ENCODE data around the gene NCF4. TPM values are rescaled to one million over a fixed set of nuclear protein-coding genes. Genes with fewer than 3 reads are reported as not detected.

Gene NCF4
- total RNA-seq: not detected in 2 replicates

DNA sequence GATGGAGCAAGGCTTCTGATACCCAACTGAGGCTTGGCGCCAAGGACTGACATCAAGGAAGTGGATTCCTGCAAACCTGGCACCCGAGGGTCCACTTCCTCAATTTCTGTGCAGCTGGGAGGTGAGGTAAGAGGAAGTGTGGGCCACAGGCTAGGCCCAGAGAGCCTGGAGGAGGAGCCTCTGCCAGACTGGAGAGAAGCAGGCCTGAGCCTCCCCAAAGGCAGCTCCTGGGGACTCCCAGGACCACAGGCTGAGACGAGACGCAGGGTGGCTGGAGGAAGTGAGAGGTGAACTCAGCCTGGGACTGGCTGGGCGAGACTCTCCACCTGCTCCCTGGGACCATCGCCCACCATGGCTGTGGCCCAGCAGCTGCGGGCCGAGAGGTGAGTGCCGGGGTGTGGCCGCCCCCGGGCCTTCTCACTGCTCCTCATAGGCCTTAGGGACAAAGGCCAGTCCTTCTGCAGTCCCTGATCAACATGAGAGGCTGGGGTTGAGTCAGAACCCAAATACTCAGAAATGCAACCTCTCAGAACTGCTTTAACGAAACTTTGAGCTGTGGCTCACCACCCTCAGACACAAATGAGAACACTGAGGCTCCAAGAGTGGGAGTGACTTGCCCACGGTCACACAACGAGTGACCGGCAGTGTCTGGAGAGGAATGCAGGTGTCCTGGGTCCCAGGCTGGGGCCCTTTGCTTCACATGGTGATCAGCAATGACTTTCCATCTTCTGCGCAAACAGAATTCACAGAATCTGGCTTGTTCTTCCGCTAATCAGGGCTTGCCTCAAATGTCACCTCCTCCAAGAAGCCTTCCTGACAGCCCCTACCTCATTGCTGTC is at the start of gene NCF4:
Gene NCF4 (plus strand): TSS at position 186 of the 839 bp plus-strand sequence. CDS start 166 bp downstream, at position 352.

DNA sequence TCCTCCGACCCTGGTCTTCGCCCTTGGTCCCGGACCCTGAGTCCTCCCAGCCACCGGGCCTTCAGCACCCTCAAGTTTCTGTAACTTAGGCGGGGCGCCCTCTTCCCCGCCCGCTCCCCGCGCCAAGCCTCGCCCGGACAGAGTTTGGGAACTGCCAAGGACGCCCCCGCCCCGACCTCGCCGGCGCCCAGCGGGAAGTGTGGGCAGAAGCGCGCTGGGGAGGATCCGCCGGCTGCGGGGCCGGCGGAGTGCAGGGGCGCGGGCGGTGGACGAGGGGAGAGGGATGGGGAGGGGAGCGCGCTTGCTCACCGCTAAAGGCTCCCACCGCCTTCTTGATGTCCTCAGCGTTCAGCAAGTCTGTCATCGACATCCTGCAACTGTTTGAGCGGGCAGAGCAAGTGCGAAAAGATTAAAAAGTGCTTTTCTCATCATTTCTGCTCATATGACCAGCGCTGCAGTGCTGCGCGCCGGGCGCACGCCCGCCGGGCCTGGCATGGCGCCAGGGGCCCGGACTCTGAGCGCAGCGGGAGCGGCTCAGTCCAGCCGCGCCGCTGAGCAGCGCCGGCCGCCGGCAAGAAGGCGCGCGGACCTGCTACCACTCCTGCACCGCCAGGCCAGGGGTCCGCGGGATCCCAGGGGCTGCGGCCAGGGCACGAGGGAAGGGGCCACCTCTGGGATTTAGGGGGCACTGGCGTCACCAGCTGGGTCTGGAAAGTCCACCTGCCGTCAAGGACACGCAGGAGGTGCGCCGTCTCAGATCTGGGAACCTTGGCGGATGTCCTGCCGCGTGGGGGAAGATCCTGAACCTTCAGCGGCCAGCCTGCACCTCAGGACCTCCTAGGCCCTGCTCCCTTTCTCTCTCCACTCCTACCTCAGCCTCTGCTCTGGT is 43.9 kb upstream of the NCF4 start, which contains the start of gene PVALB:
Gene PVALB (minus strand): TSS at position 400 of the 889 bp plus-strand sequence. CDS start 30 bp downstream, at position 370.

DNA sequence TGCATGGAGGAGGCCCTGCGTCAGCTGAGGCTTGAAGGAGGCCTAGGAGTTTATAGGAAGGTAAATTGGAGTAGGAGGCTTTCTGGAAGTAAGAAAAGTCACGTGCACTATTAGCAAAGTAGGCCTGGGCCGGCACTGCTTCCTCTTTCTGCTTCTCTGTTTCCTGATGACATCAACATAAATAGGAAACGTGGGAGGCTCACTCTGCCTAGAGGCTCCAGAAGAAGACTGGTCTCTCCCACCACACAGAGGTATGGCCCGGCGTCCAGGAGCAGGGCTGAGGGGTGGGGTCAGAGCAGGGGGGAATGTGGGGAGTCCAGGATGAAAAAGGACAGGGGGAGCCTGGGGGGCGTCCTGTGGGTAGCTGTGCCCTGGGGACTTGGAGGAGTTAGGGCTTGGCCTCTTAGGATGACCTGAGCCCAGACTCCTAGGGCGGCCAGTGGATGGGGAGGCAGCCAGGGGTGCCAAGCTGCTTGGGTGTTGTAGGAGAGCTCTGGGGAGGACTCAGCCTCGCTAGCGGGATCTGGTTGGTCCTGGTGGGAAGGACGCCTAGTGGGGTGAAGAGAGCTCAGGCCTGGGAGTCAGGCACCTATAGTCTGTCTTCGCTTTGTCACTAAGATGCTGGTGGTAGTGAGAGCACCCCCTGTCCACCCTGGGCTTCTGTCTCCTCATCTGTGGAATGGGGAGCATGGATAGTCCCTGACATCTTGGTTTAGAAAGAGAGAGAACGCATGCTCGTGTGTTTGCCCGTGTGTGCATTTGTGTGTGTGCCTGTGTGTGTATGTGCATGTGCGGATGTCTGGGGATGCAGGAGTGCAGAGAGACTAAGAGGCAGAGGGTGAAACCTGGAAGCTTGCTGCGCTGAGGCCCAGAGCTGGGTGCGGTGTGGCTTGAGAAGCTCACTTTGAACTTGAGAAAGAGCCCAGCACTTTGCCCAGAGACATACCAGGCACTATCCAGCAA is 52.9 kb downstream of the NCF4 start, which contains the start of gene CSF2RB:
Gene CSF2RB (plus strand): TSS at position 202 of the 963 bp plus-strand sequence. CDS start 8,580 bp downstream, outside the sequence.

Other genes starting within 250 kb of the NCF4 start
- 0.17 TPM in 1 of 2 replicates, not detected in the other for gene CACNG2, start 157.3 kb upstream of the NCF4 start, total RNA-seq
- 18.1 and 18.2 TPM in 2 replicates for gene IFT27, start 84.9 kb upstream of the NCF4 start, total RNA-seq
- not detected in 2 replicates for gene PVALB, start 44.0 kb upstream of the NCF4 start, total RNA-seq
- gene CSF2RB, start 52.6 kb downstream of the NCF4 start, total RNA-seq: under 0.01 TPM in 1 of 2 replicates, not detected in the other
- 10.5 and 16.4 TPM in 2 replicates for gene TST, start 158.4 kb downstream of the NCF4 start, total RNA-seq
- gene MPST, start 158.7 kb downstream of the NCF4 start, total RNA-seq: 26.4 and 34.7 TPM in 2 replicates
- gene KCTD17, start 190.7 kb downstream of the NCF4 start, total RNA-seq: 24.3 and 30.4 TPM in 2 replicates
- gene TMPRSS6, start 248.7 kb downstream of the NCF4 start, total RNA-seq: not detected in 2 replicates